Activated CD4-positive, alpha-beta T cell treated with anti-CD3 and anti-CD28 coated beads, Interleukin-2, amount 50 U/mL, for 16 hours (primary cell): ENCODE data around the gene SDC1.

Experiments used
- DNase-seq: peaks from one replicate; pipeline ENCODE4 v3.0.0-alpha.2; 2020

Gene SDC1

DNA sequence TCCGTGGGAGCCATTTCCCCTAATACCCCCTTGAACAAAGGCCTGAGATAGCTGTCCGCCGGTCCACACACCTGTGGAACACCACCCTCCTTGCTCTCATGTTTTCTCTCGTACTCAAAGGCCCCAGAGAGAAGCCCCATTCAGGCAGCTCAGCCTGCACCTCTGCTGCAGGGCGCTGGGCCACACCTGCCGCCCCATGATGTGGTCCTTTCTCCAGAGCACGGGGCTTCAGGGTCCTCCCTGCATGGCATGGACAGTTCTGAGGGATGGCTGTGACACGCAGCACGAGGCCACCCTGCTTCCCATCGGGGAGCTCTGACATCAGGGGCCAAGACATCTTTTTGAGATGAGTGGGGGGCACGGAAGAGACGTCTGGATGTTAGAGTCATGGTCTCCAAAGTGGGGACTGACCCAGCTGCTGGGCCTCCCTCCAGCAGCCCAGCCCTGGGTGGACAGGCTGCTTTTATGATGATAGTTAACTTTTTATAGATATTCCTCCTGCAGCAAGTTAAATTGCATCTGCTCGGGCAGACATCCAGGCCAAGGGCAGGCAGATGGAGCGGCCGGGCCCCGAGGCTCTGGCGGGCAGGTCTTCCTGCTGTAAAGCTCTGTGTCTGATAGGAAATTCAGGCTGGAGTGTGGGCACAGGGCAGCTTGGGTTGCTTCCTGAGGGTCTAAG, 56.7 kb downstream of the SDC1 start:
- DNase-seq: no peak

GRCh38 chr2:20167356-20167755, 57.6 kb downstream of the SDC1 start:
- no peak for DNase-seq

GRCh38 chr2:20165677-20166509, 59.0 kb downstream of the SDC1 start:
- DNase-seq: no peak

DNA sequence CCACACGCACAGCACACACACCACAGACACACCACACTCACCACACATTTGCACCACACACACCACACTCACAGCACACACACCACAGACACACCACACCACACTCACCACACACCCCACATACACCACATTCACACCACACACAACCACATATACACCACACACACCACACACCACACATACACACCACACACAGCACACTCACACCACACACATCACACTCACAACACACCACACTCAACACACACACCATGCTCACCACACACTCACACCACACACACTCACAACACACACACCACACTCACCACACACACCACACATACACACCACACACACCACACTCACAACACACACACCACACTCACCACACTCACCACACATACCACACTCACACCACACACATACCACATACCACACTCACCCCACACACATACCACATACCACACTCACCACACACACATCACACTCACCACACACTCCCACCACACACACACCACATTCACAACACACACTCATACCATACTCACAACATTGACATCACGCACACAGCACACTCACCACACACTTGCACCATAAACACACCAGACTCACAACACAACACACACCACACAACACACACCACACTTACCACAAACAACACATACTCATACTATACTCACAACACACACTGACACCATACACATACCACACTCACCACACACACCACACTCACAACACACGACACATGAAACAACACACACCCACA, 60.0 kb downstream of the SDC1 start:
- no peak for DNase-seq

- no peak for DNase-seq
Measured at GRCh38 chr2:20164061-20164733, 60.7 kb downstream of the SDC1 start.

- no peak for DNase-seq
Measured at GRCh38 chr2:20159411-20160070, 65.4 kb downstream of the SDC1 start.

- no peak for DNase-seq
Measured at GRCh38 chr2:20157193-20157891, 67.6 kb downstream of the SDC1 start.

DNA sequence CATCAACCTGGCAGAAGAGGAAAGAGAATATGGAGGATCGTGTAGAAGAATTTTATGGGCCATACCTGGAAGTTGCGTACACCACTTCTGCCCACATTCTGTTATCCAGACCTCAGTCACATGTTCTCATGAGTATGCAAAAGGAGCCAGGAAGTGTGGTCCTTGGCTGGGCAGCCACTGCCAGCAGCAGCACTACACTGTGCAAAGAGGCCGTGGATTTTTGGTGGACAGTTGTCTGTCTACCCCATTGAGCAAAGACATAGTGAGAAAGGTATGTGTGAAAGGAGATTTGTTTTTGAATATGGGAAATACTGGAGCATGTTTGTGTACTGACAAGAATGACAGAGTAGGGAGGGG, 68.1 kb downstream of the SDC1 start:
- DNase-seq: no peak

DNA sequence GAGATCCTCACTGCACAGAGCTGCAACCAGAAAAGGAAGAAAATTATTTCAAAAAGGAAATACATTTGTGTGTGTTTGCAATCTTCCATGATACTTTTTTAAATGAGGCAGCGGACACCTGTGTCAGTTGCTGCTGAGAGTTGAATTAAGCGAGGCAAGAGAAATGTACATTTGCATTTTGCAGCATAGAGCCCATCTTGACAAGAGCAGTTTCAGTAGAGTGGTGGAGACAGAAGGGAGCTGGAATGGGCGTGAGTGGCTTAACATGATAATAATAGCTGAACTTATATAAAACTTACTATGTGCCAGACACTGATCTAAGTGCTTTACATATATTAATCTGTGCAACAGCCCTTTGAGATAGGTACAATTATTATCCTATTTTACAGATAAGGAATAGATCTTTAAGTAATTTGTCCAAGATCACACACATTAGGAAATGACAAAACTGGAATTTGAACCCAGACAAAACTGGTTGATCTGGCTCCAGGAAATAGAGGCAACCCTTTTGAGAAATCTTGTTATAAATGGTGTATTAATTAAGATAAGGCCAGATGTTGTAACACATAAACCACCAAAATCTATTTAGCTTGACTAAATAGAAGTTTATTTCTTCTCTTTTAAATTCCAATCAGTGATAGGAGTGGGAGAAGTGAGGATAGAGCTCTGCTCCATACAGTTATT, 68.7 kb downstream of the SDC1 start:
- no peak for DNase-seq

- no peak for DNase-seq
Measured at GRCh38 chr2:20153131-20153851, 71.6 kb downstream of the SDC1 start.

DNA sequence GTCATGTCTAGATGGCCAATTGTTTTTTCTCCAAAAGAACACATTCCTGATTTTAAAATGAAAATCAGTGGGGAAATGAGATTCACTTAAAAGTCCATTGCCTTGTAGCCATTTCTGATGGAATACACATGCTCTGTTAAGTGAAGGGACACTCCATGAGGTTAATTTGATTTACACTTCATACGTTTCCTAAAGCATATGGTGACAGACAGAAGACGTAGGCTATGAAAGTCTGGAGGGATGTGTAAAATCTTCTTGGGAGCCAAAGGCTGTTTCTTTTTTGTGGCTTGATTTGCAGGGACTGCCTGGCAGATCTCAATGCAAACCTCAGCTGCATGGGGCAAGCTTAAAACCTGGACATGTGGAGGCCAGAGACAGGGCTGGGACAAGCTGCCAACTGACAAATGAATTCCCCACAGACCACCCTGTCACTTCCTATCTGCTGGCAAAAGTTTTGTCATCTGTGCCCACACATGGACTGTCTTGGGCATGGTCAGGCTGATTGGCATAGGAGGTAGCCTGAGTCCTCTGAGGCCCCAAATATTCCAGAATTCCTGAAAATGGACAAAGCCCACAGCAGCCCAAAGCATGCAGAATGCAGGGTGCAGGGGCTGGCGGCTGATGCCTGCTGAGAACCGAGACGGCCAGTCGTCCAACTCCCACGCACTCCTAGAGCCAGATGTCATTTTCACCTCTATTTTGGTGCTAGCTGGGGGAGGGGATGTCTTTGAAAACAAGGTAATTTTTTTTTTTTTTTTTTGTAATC, 73.9 kb downstream of the SDC1 start:
- no peak for DNase-seq
